GM12873 (cell line): ENCODE data around the gene VHLL.

Experiments
- CTCF ChIP-seq: IDR thresholded peaks from 2 replicates; pipeline ENCODE4 v1.5.1; 2012; ENCODE audit warnings: low read depth, mild to moderate bottlenecking, moderate library complexity, low read length, control low read depth; ENCODE audit not compliant: insufficient read depth; ENCODE audit errors: missing control alignments

Gene VHLL

DNA sequence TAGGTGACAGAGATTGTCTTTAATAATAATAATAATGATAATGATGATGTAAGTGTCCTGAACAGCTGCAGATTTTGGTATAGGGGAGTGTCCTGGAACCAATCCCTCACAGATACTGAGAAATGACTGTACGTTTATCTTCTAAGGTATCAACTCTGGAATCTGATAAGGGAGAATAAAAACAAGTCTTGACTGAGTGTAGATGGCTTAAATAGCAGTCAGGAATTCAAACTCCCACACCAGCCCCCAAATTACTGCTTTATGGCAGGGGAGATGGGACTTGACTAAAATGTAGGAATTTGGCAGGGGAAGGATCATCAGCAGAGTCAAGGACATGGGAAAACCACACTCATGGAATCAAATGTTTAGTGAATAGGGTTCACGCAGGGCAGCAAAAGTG lies 6.1 kb upstream of the VHLL start:
- TF ChIP-seq CTCF, result no peak

- no peak for TF ChIP-seq CTCF
These were observed 4.1 kb upstream of the VHLL start for GRCh38 chr1:156303241-156303640.

- TF ChIP-seq CTCF, result no peak
These were observed 3.6 kb downstream of the VHLL start, which contains the start of gene GLMP for GRCh38 chr1:156295391-156295947. Gene GLMP, minus strand, starts transcription at chr1:156295679. Its CDS starts 34 bp downstream, at chr1:156295645.

DNA sequence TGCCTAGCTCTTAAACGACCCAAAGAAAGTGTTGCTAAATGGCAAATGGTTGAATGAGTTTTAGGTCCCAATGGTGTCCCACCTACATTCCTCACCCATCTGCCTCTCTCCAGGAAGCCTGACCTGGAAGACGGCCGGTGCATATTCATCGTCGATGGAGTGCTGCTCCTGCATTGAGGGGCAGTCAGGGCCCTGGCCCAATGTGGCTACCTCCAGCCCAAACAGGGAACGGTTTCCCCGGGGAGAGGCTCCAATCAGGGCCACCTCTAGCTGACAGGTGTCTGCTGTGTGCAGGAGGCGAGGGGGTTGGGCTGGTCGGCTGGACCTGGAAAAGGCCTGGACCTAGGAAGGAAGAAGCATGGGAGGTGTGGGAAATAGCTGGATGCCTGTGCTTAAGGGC lies 5.2 kb downstream of the VHLL start:
- TF ChIP-seq CTCF, result no peak

DNA sequence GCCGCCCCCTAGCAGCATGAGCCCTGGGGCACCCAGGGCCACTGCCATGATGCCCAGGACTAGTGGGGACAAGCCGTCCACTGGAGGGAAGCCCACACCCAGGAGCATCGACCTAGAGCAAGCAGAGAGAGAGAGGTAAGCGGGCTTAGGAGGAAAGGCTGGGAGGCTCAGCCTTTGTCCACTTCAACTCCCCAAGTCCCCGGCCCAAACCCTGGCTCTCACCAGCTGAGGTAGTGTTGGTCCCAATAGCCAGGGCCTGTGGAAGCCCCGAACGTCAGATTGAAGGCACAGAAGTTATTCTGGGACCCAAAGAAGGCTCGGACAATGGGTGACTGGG lies 6.0 kb downstream of the VHLL start:
- TF ChIP-seq CTCF, result no peak

GRCh38 chr1:156291226-156292061 lies 7.7 kb downstream of the VHLL start:
- no peak for TF ChIP-seq CTCF

GRCh38 chr1:156289857-156290256 lies 9.2 kb downstream of the VHLL start:
- TF ChIP-seq CTCF, result no peak
